Urinary bladder (tissue), 4 donors: ENCODE measurements around the gene BRS3. TPM values are rescaled to one million over a fixed set of nuclear protein-coding genes. Genes with fewer than 3 reads are reported as not detected.

Experiments
- DNase-seq: peaks from one replicate; pipeline ENCODE4 v3.0.0-alpha.2; 2015; ENCODE audit errors: extremely low spot score
- H3K27ac ChIP-seq: one replicate; pipeline ENCODE4 v1.5.1; 2013; ENCODE audit warnings: low read depth, mild to moderate bottlenecking, moderate library complexity
- H3K36me3 ChIP-seq: one replicate; pipeline ENCODE4 v1.6.1; 2013; ENCODE audit warnings: mild to moderate bottlenecking, moderate library complexity; ENCODE audit not compliant: insufficient read depth
- H3K4me1 ChIP-seq: one replicate; pipeline ENCODE4 v1.6.1; 2013; ENCODE audit warnings: mild to moderate bottlenecking, moderate library complexity; ENCODE audit not compliant: insufficient read depth
- H3K4me3 ChIP-seq: one replicate; pipeline ENCODE4 v1.5.1; 2013; ENCODE audit warnings: low read depth, low read length
- WGBS: extraction: QIAGEN DNeasy Blood & Tissue Kit; methylation state at CpG from one replicate; pipeline ENCODE4 v1.1.7; 2013; 5-methylcytosine and 5-hydroxymethylcytosine counted together
- polyA plus RNA-seq: library from polyadenylated mRNA; stranded (reverse); fragments of 200-250 nt; gene quantifications from one replicate; pipeline ENCODE4 v1.2.3, GENCODE V29; 2013
- total RNA-seq: library from RNA; depleted of rRNA; stranded (reverse); fragments of >200 nt; gene quantifications from one replicate; pipeline ENCODE4 v1.2.3, GENCODE V29; 2014
- donor health status: healthy with polysubstance abuse.
- donor health status: healthy.

The BRS3 gene
- total and polyA plus RNA-seq, 2 donors, result 0.10 TPM; not detected in 1

- WGBS, result 90% methylated on average over 2 of the region's 2 CpGs
- H3K27ac ChIP-seq, result no peak overlapping the region
- no peaks in the 10 kb centered on the region for H3K36me3 ChIP-seq
- no peaks in the 10 kb centered on the region for H3K4me1 ChIP-seq
- H3K4me3 ChIP-seq, result no peak overlapping the region
- no peak for DNase-seq
These were observed 19.2 kb upstream of the BRS3 start for GRCh38 chrX:136468391-136469103.

- DNase-seq, result no peak
- H3K4me3 ChIP-seq, result no peak overlapping the region
- no peak overlapping the region for H3K27ac ChIP-seq
- no peaks in the 10 kb centered on the region for H3K4me1 ChIP-seq
- H3K36me3 ChIP-seq, result no peaks in the 10 kb centered on the region
- WGBS, result 76% methylated on average over 4 of the region's 4 CpGs
These were observed 14.1 kb upstream of the BRS3 start for GRCh38 chrX:136473663-136474062.

GRCh38 chrX:136475236-136475635 lies 12.5 kb upstream of the BRS3 start:
- no peak for DNase-seq
- Histone ChIP-seq H3K4me3 (no peak overlapping the region), H3K27ac (no peak overlapping the region), H3K4me1 (no peaks in the 10 kb centered on the region), H3K36me3 (no peaks in the 10 kb centered on the region)
- WGBS, result 52% methylated on average over 3 of the region's 3 CpGs

- 77% methylated on average over 2 of the region's 2 CpGs for WGBS
- Histone ChIP-seq H3K27ac (no peak overlapping the region), H3K4me1 (no peaks in the 10 kb centered on the region), H3K4me3 (no peak overlapping the region), H3K36me3 (no peaks in the 10 kb centered on the region)
- no peak for DNase-seq
These were observed 11.2 kb upstream of the BRS3 start for GRCh38 chrX:136476501-136476900.

GRCh38 chrX:136477026-136477425 lies 10.7 kb upstream of the BRS3 start:
- no peak for DNase-seq
- no peak overlapping the region for H3K4me3 ChIP-seq
- no peaks in the 10 kb centered on the region for H3K36me3 ChIP-seq
- 75% methylated on average over 2 of the region's 2 CpGs for WGBS
- no peaks in the 10 kb centered on the region for H3K4me1 ChIP-seq
- H3K27ac ChIP-seq, result no peak overlapping the region

- H3K4me3 ChIP-seq, result no peak overlapping the region
- no peaks in the 10 kb centered on the region for H3K36me3 ChIP-seq
- H3K4me1 ChIP-seq, result no peaks in the 10 kb centered on the region
- no peak overlapping the region for H3K27ac ChIP-seq
- WGBS, result 22% methylated on average over 4 of the region's 4 CpGs
- no peak for DNase-seq
These were observed 7.4 kb upstream of the BRS3 start for GRCh38 chrX:136480383-136480782.

- DNase-seq, result no peak
- H3K4me3 ChIP-seq, result no peak overlapping the region
- H3K27ac ChIP-seq, result no peak overlapping the region
- H3K36me3 ChIP-seq, result no peaks in the 10 kb centered on the region
- WGBS, result 64% methylated on average over 5 of the region's 5 CpGs
- no peaks in the 10 kb centered on the region for H3K4me1 ChIP-seq
These were observed 959 bp downstream of the BRS3 start for GRCh38 chrX:136488706-136489105.

GRCh38 chrX:136491832-136492231 lies 4.1 kb downstream of the BRS3 start:
- H3K4me1 ChIP-seq, result no peaks in the 10 kb centered on the region
- H3K27ac ChIP-seq, result no peak overlapping the region
- DNase-seq, result no peak
- 64% methylated on average over 6 of the region's 6 CpGs for WGBS
- H3K36me3 ChIP-seq, result no peaks in the 10 kb centered on the region
- H3K4me3 ChIP-seq, result no peak overlapping the region

GRCh38 chrX:136493011-136493410 lies 5.3 kb downstream of the BRS3 start:
- no peaks in the 10 kb centered on the region for H3K36me3 ChIP-seq
- no peak overlapping the region for H3K27ac ChIP-seq
- H3K4me3 ChIP-seq, result no peak overlapping the region
- no peak for DNase-seq
- H3K4me1 ChIP-seq, result no peaks in the 10 kb centered on the region
- WGBS, result 27% methylated on average over 1 of the region's 1 CpG

- Histone ChIP-seq H3K36me3 (no peaks in the 10 kb centered on the region), H3K27ac (no peak overlapping the region), H3K4me3 (no peak overlapping the region), H3K4me1 (no peaks in the 10 kb centered on the region)
- WGBS, result 70% methylated on average over 4 of the region's 4 CpGs
- DNase-seq, result no peak
These were observed 7.3 kb downstream of the BRS3 start for GRCh38 chrX:136495043-136495442.

- H3K36me3 ChIP-seq, result no peaks in the 10 kb centered on the region
- no peak for DNase-seq
- H3K4me1 ChIP-seq, result no peaks in the 10 kb centered on the region
- H3K27ac ChIP-seq, result peak overlapping the region; percentile 98
- H3K4me3 ChIP-seq, result peak overlapping the region; percentile 72
- WGBS, result 2% methylated on average over 13 of the region's 13 CpGs
These were observed 8.5 kb downstream of the BRS3 start for GRCh38 chrX:136496186-136496763.

- Histone ChIP-seq H3K4me3 (peak overlapping the region; percentile 72), H3K36me3 (no peaks in the 10 kb centered on the region), H3K27ac (peak overlapping the region; percentile 98), H3K4me1 (no peaks in the 10 kb centered on the region)
- WGBS, result under 1% methylated on average over 82 of the region's 111 CpGs
- DNase-seq, result peak; percentile 78
These were observed 9.2 kb downstream of the BRS3 start for GRCh38 chrX:136496764-136497555.

- DNase-seq, result no peak
- under 1% methylated on average over 35 of the region's 35 CpGs for WGBS
These were observed 9.9 kb downstream of the BRS3 start, which contains the start of gene HTATSF1 for GRCh38 chrX:136497556-136498052. Gene HTATSF1 (plus strand): TSS chrX:136497592. CDS start chrX:136497685, 93 bp downstream.

More at GRCh38 chrX:136497556-136498052, 9.9 kb downstream of the BRS3 start, which contains the start of gene HTATSF1:
- H3K36me3 ChIP-seq, result no peaks in the 10 kb centered on the region
- peak within 1 kb of the TSS; percentile 98 for H3K27ac ChIP-seq
- H3K4me3 ChIP-seq, result peak within 1 kb of the TSS; percentile 72
- no peaks in the 10 kb centered on the region for H3K4me1 ChIP-seq
